Measurements from ENCODE around the gene SP6. TPM values are rescaled to one million over a fixed set of nuclear protein-coding genes. Genes with fewer than 3 reads are reported as not detected.

SP6 gene
- total and polyA plus RNA-seq, 2 of the 4 experiments (the other 2 are of a cell fraction), result under 0.01 to 0.31 TPM

- DNase-seq, result no peak
- dilution Hi-C loops (cut with HindIII; ENCODE audit: low sequenced_read_pairs, unreplicated experiment) (no loop called here), in situ Hi-C loops (cut with MboI; ENCODE audit: low sequenced_read_pairs) (no loop called here), intact Hi-C loops (cut with micrococcal nuclease) (no loop called here)
- ChIA-PET POLR2A (ENCODE audit: unreplicated experiment) (no interaction called here), CTCF (no interaction called here)
- Histone ChIP-seq H3K4me2 (ENCODE audit: low read depth, low read length) (no peak overlapping the region), H2BK20ac (ENCODE audit: low read depth, low read length) (no peak overlapping the region), H3K79me1 (ENCODE audit: low read depth in 1 of 2, low read length in 2 of 2) (no peaks in the 10 kb centered on the region), H3K56ac (ENCODE audit: extremely low read depth, insufficient read depth, low read length) (no peak overlapping the region), H3K23ac (ENCODE audit: low read depth, low read length) (no peak overlapping the region), H3K9ac (ENCODE audit: low read depth, low read length) (no peak overlapping the region), H2AK5ac (ENCODE audit: low read depth, low read length) (no peak overlapping the region), H3K4ac (ENCODE audit: low read depth, low read length) (no peak overlapping the region), H3K27me3 (ENCODE audit: control insufficient read depth, insufficient read depth, low read length) (peaks cover 91% of the 10 kb centered on the region), H2BK5ac (ENCODE audit: low read depth, low read length, poor library complexity, severe bottlenecking) (no peak overlapping the region), H3K4me1 (ENCODE audit: control insufficient read depth, insufficient read depth, low read length) (no peaks in the 10 kb centered on the region), H3K4me3 (ENCODE audit: insufficient read depth, low read depth, low read length) (no peak overlapping the region), H3K27ac (ENCODE audit: insufficient read depth, low read length) (no peak overlapping the region), H4K20me1 (ENCODE audit: insufficient read depth, low read length) (no peaks in the 10 kb centered on the region), H3K14ac (replicated peaks; ENCODE audit: low read depth, low read length) (no peak overlapping the region), H2AK9ac (replicated peaks; ENCODE audit: low read depth, low read length, poor library complexity) (no peak overlapping the region), H3K9me3 (ENCODE audit: control insufficient read depth, insufficient read depth, low read length) (no peaks in the 10 kb centered on the region), H4K91ac (ENCODE audit: insufficient read depth, low read depth, low read length) (no peak overlapping the region), H3K18ac (ENCODE audit: low read depth, low read length) (no peak overlapping the region), H3K36me3 (ENCODE audit: control insufficient read depth, insufficient read depth, low read length) (no peaks in the 10 kb centered on the region), H2AFZ (replicated peaks; ENCODE audit: low read length, poor library complexity) (no peak overlapping the region), H4K5ac (ENCODE audit: low read depth, low read length) (no peak overlapping the region), H4K8ac (ENCODE audit: low read depth in 2 of 2, low read length in 2 of 2) (no peak overlapping the region), H3K9me1 (ENCODE audit: insufficient read depth, low read length) (no peaks in the 10 kb centered on the region), H2BK120ac (ENCODE audit: low read depth, low read length) (no peak overlapping the region), H2BK15ac (ENCODE audit: low read depth, low read length) (no peak overlapping the region)
- ATAC-seq (ENCODE audit: low read depth), result no peak
- BruUV-seq (replicated peaks), result no TSS peak
- TF ChIP-seq USF2 (IDR thresholded peaks at IDR 0.05; ENCODE audit: low read depth, low read length) (no peak), MXI1 (IDR thresholded peaks at IDR 0.05; ENCODE audit: borderline replicate concordance, low read depth, low read length) (no peak)
- WGBS, 2 experiments (ENCODE audit: extremely low coverage in 2 of 2, insufficient read length in 1 of 2), result no CpG with 5 or more reads among the region's 11 CpGs
Measured at GRCh38 chr17:47851764-47852112, 775 bp upstream of the SP6 start.
